ENCODE measurements around the gene C1orf159.

The C1orf159 gene

GRCh38 chr1:1092149-1092855 lies 23.6 kb downstream of the C1orf159 start:
- peak; percentile 28 for DNase-seq (ENCODE audit: low spot score)

- peak; percentile 50 for DNase-seq (ENCODE audit: low spot score)
These were observed 24.3 kb downstream of the C1orf159 start for GRCh38 chr1:1091344-1092148.

- DNase-seq (ENCODE audit: low spot score), result no peak
These were observed 25.2 kb downstream of the C1orf159 start for GRCh38 chr1:1090424-1091343.

- DNase-seq (ENCODE audit: low spot score), result no peak
These were observed 26.0 kb downstream of the C1orf159 start for GRCh38 chr1:1089731-1090423.

- no peak for DNase-seq (ENCODE audit: low spot score)
These were observed 26.8 kb downstream of the C1orf159 start for GRCh38 chr1:1088801-1089680.

- peak; percentile 40 for DNase-seq (ENCODE audit: low spot score)
These were observed 27.7 kb downstream of the C1orf159 start for GRCh38 chr1:1088029-1088800.

GRCh38 chr1:1087351-1088028 lies 28.4 kb downstream of the C1orf159 start:
- no peak for DNase-seq (ENCODE audit: low spot score)

- DNase-seq (ENCODE audit: low spot score), result peak; percentile 27
These were observed 29.0 kb downstream of the C1orf159 start for GRCh38 chr1:1086911-1087341.

GRCh38 chr1:1085911-1086841 lies 29.7 kb downstream of the C1orf159 start:
- peak; percentile 29 for DNase-seq (ENCODE audit: low spot score)

GRCh38 chr1:1085171-1085841 lies 30.6 kb downstream of the C1orf159 start:
- DNase-seq (ENCODE audit: low spot score), result no peak

- DNase-seq (ENCODE audit: low spot score), result peak; percentile 26
These were observed 31.3 kb downstream of the C1orf159 start for GRCh38 chr1:1084372-1085170.

GRCh38 chr1:1083416-1084371 lies 32.2 kb downstream of the C1orf159 start:
- no peak for DNase-seq (ENCODE audit: low spot score)

- DNase-seq (ENCODE audit: low spot score), result peak; percentile 19
These were observed 33.0 kb downstream of the C1orf159 start for GRCh38 chr1:1082776-1083415.

- peak; percentile 23 for DNase-seq (ENCODE audit: low spot score)
These were observed 33.6 kb downstream of the C1orf159 start for GRCh38 chr1:1082239-1082775.
